ENCODE data around the gene P2RY13. TPM values are rescaled to one million over a fixed set of nuclear protein-coding genes. Genes with fewer than 3 reads are reported as not detected.

P2RY13 gene
- total RNA-seq, 1 experiment from 2014 or later: not detected

DNA sequence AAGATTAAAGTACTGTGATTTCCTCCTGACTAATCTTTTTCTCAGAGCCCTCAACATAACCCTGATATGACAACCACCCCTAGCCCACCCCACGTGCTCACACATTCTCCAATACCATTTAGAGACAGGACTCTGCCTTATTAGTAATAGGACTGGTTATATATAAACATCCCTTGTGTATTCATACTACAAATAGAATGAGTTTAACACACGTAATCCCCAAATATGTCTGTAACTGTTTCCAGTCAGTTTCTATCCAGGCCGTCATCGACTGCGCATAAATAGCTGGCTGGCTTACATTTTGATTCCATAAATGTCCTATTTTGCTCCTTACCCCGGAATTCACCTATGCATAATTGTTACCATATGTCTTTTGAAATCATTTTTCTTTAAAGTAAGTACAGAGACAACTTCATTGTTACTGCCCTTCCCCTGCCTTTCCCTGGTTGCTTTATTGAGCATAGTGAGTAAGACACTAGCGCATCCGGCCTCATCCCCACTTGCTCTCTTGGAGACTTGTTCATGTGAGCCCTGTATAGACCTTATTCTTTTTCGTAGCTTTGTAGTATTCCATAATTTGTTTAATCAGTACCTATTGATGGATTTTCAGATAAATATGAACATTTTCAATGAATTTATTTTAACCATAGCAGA is 47.6 kb downstream of the P2RY13 start:
- Histone ChIP-seq H2AK5ac (ENCODE audit: insufficient read length, low read length) (no peak overlapping the region), H4K8ac (replicated peaks; ENCODE audit: insufficient read length, low read depth, low read length) (no peak overlapping the region), H4K91ac (ENCODE audit: insufficient read length, low read depth, low read length) (no peak overlapping the region), H3K4me2 (ENCODE audit: insufficient read depth, insufficient read length, low read length) (no peak overlapping the region), H4K5ac (ENCODE audit: insufficient read length, low read depth, low read length) (no peak overlapping the region), H2BK5ac (ENCODE audit: insufficient read length, low read length) (no peak overlapping the region), H3T11ph (ENCODE audit: low read length) (no peak overlapping the region), H4K20me1 (ENCODE audit: control insufficient read depth, insufficient read depth, insufficient read length) (no peaks in the 10 kb centered on the region), H3K9me3 (ENCODE audit: control insufficient read depth, low read depth, low read length) (no peaks in the 10 kb centered on the region), H3K9ac (ENCODE audit: extremely low read depth, insufficient read length, low read length) (no peak overlapping the region), H2BK120ac (ENCODE audit: low read depth, low read length, poor library complexity, severe bottlenecking) (no peak overlapping the region), H3K27me3 (ENCODE audit: insufficient read depth, low read length) (no peaks in the 10 kb centered on the region), H3K4me1 (ENCODE audit: insufficient read depth, low read length) (no peaks in the 10 kb centered on the region; the same call in 1 of the 2 replicates), H3K23me2 (ENCODE audit: insufficient read length, low read depth, low read length, poor library complexity, severe bottlenecking) (no peaks in the 10 kb centered on the region), H2BK12ac (ENCODE audit: insufficient read length, low read depth, low read length) (no peak overlapping the region), H3K27ac (ENCODE audit: insufficient read length, low read depth, low read length) (no peak overlapping the region), H2BK20ac (ENCODE audit: low read depth, low read length, poor library complexity, severe bottlenecking) (no peak overlapping the region), H3K18ac (ENCODE audit: insufficient read length, low read depth, low read length) (no peak overlapping the region), H3K79me2 (ENCODE audit: insufficient read depth, low read length) (no peaks in the 10 kb centered on the region), H3K23ac (ENCODE audit: insufficient read length, low read depth, low read length) (no peak overlapping the region), H3K56ac (ENCODE audit: insufficient read length, low read depth, low read length) (no peak overlapping the region), H2BK15ac (ENCODE audit: low read depth, low read length) (no peak overlapping the region), H3K14ac (ENCODE audit: insufficient read depth, low read length) (no peak overlapping the region), H3K4ac (ENCODE audit: low read depth, low read length) (no peak overlapping the region), H3K79me1 (ENCODE audit: insufficient read depth, low read depth, low read length, poor library complexity, severe bottlenecking) (no peaks in the 10 kb centered on the region), H2AFZ (ENCODE audit: low read length) (no peak overlapping the region)
- TF ChIP-seq, protein P1, sequence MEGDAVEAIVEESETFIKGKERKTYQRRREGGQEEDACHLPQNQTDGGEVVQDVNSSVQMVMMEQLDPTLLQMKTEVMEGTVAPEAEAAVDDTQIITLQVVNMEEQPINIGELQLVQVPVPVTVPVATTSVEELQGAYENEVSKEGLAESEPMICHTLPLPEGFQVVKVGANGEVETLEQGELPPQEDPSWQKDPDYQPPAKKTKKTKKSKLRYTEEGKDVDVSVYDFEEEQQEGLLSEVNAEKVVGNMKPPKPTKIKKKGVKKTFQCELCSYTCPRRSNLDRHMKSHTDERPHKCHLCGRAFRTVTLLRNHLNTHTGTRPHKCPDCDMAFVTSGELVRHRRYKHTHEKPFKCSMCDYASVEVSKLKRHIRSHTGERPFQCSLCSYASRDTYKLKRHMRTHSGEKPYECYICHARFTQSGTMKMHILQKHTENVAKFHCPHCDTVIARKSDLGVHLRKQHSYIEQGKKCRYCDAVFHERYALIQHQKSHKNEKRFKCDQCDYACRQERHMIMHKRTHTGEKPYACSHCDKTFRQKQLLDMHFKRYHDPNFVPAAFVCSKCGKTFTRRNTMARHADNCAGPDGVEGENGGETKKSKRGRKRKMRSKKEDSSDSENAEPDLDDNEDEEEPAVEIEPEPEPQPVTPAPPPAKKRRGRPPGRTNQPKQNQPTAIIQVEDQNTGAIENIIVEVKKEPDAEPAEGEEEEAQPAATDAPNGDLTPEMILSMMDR (conservative IDR thresholded peaks at IDR 0.05): no peak
- no peak overlapping the region for H3K4me3 Mint-ChIP-seq
- no peak for DNase-seq
- WGBS (ENCODE audit: extremely low coverage, insufficient read length, low lambda C conversion rate): no CpG with 5 or more reads among the region's 9 CpGs
- H3K4me1 Mint-ChIP-seq: peaks cover 5% of the 10 kb centered on the region in 2 experiments
- H3K36me3 Mint-ChIP-seq (ENCODE audit: insufficient read depth in 1 of 3, low read depth in 3 of 3): no peaks in the 10 kb centered on the region
- H3K9me3 Mint-ChIP-seq: no peaks in the 10 kb centered on the region
- no peak overlapping the region for H3K27ac Mint-ChIP-seq
- H3K27me3 Mint-ChIP-seq (ENCODE audit: low read depth): no peaks in the 10 kb centered on the region
